Fibroblast of lung (primary cell): Measurements from ENCODE around the gene SPECC1L.

Source experiments
- CTCF ChIP-seq, 2 donors: IDR thresholded peaks in 1 of 2; conservative IDR thresholded peaks in 1 of 2; 1 replicate in 1 of 2; 2 replicates in 1 of 2; pipeline ENCODE4 v1.5.1; 2011 to 2012; ENCODE audit warnings: low read length in 2 of 2, control low read depth in 1 of 2, inconsistent platforms in 1 of 2, low read depth in 1 of 2, mild to moderate bottlenecking in 1 of 2
- EZH2 ChIP-seq: IDR thresholded peaks from 2 replicates; pipeline ENCODE4 v1.5.1; 2012; ENCODE audit warnings: low read length, control low read depth, mild to moderate bottlenecking; ENCODE audit errors: missing control alignments

GRCh38 chr22:24376002-24376401 lies 105.4 kb downstream of the SPECC1L start:
- TF ChIP-seq CTCF (conservative IDR thresholded peaks at IDR 0.05 in 1 of 2, IDR thresholded peaks at IDR 0.05 in 1 of 2; ENCODE audit: low read depth in 1 of 2, low read length in 2 of 2): no peak
- no peak for TF ChIP-seq EZH2
